Fibroblast of lung (primary cell): Measurements from ENCODE around the gene SP5. TPM values are rescaled to one million over a fixed set of nuclear protein-coding genes. Genes with fewer than 3 reads are reported as not detected.
A peak's percentile ranks its signal among the peaks of the same experiment; 100 is the strongest.

Experiments
- DNase-seq, 2 donors: peaks; one replicate each; pipeline versions ENCODE4 v3.0.0 to v3.0.0-alpha.2; 2010; ENCODE audit warnings: low read depth in 2 of 2
- H2AFZ ChIP-seq: 2 replicates; pipeline ENCODE4 v1.5.1; 2012; ENCODE audit warnings: low read length, control low read depth, inconsistent platforms
- H3K27ac ChIP-seq: 2 replicates; pipeline ENCODE4 v1.5.1; 2011; ENCODE audit warnings: low read length, control low read depth; ENCODE audit not compliant: insufficient read depth
- H3K27me3 ChIP-seq: 2 replicates; pipeline ENCODE4 v1.5.1; 2011; ENCODE audit warnings: mild to moderate bottlenecking, low read length; ENCODE audit not compliant: control insufficient read depth, insufficient read depth
- H3K36me3 ChIP-seq: 2 replicates; pipeline ENCODE4 v1.5.1; 2011; ENCODE audit warnings: low read length; ENCODE audit not compliant: control insufficient read depth, insufficient read depth
- H3K4me1 ChIP-seq: 2 replicates; pipeline ENCODE4 v1.5.1; 2011; ENCODE audit warnings: low read length; ENCODE audit not compliant: control insufficient read depth, insufficient read depth; ENCODE audit errors: extremely low read depth
- H3K4me2 ChIP-seq: 2 replicates; pipeline ENCODE4 v1.5.1; 2011; ENCODE audit warnings: low read length, control low read depth; ENCODE audit not compliant: insufficient read depth; ENCODE audit errors: extremely low read depth
- H3K4me3 ChIP-seq, 4 experiments: fragments of 200-600 bp in 1 of 4; sonication (generic) in 1 of 4; replicated peaks in 1 of 4; 2 replicates each; pipeline ENCODE4 v1.5.1; 2011 to 2016; ENCODE audit warnings: low read length in 4 of 4, low read depth in 3 of 4, mild to moderate bottlenecking in 3 of 4, control low read depth in 2 of 4, inconsistent platforms in 1 of 4, mixed read lengths in 1 of 4; ENCODE audit not compliant: insufficient read depth in 1 of 4; ENCODE audit errors: control extremely low read depth in 1 of 4
- H3K79me2 ChIP-seq: 2 replicates; pipeline ENCODE4 v1.5.1; 2012; ENCODE audit warnings: mild to moderate bottlenecking, low read length, inconsistent platforms; ENCODE audit not compliant: control insufficient read depth, insufficient read depth
- H3K9ac ChIP-seq: 2 replicates; pipeline ENCODE4 v1.5.1; 2011; ENCODE audit warnings: mild to moderate bottlenecking, low read length, control low read depth; ENCODE audit not compliant: insufficient read depth
- H3K9me3 ChIP-seq: 2 replicates; pipeline ENCODE4 v1.5.1; 2012; ENCODE audit warnings: low read depth, low read length; ENCODE audit not compliant: control insufficient read depth, insufficient read depth
- H4K20me1 ChIP-seq: 2 replicates; pipeline ENCODE4 v1.5.1; 2011; ENCODE audit warnings: low read length; ENCODE audit not compliant: control insufficient read depth, insufficient read depth; ENCODE audit errors: extremely low read depth
- CTCF ChIP-seq, 2 donors: IDR thresholded peaks in 1 of 2; conservative IDR thresholded peaks in 1 of 2; 1 replicate in 1 of 2; 2 replicates in 1 of 2; pipeline ENCODE4 v1.5.1; 2011 to 2012; ENCODE audit warnings: low read length in 2 of 2, control low read depth in 1 of 2, inconsistent platforms in 1 of 2, low read depth in 1 of 2, mild to moderate bottlenecking in 1 of 2
- EZH2 ChIP-seq: IDR thresholded peaks from 2 replicates; pipeline ENCODE4 v1.5.1; 2012; ENCODE audit warnings: low read length, control low read depth, mild to moderate bottlenecking; ENCODE audit errors: missing control alignments
- polyA plus RNA-seq, 2 donors: library from polyadenylated mRNA; depleted of rRNA in 1 of 2; stranded (reverse) in 1 of 2; unstranded in 1 of 2; fragments of >200 nt; gene quantifications; 2 replicates each; pipeline ENCODE4 v1.2.1, GENCODE V29; 2011 to 2012; ENCODE audit warnings: missing spikeins in 1 of 2
- total RNA-seq: library from RNA; depleted of rRNA; stranded (reverse); fragments of >200 nt; gene quantifications from 2 replicates; pipeline ENCODE4 v1.2.1, GENCODE V29; 2014

Gene SP5
- total and polyA plus RNA-seq, 2 donors (not counting 1 experiment from before 2014, with no cell fraction given): under 0.01 TPM; not detected in 1

DNA sequence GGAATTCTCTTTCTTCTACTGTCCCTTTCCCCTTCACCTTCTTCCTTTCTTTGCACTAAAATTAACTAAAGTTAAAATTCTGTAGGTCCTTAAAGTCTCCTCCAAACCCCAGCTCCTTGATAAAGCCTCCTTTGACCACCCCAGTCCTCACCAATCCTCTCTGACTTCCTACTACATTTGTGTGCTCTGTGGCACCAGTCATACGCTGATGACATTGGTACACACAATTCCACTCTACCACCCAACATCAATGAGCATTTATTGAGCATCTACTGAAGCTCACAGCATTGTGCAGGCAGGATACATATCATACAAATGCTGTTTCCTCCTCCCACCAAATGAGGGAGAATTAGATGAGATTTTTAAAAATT, 4.5 kb upstream of the SP5 start:
- no peak overlapping the region for H2AFZ ChIP-seq
- DNase-seq: no peak
- no peak overlapping the region for H3K4me2 ChIP-seq
- H3K9ac ChIP-seq: no peak overlapping the region
- H3K4me3 ChIP-seq: no peak overlapping the region
- no peaks in the 10 kb centered on the region for H3K36me3 ChIP-seq
- H3K27ac ChIP-seq: no peak overlapping the region
- no peaks in the 10 kb centered on the region for H4K20me1 ChIP-seq
- no peaks in the 10 kb centered on the region for H3K9me3 ChIP-seq
- H3K79me2 ChIP-seq: no peaks in the 10 kb centered on the region
- H3K27me3 ChIP-seq: peaks cover 55% of the 10 kb centered on the region
- TF ChIP-seq CTCF (conservative IDR thresholded peaks at IDR 0.05 in 1 of 2, IDR thresholded peaks at IDR 0.05 in 1 of 2; ENCODE audit: low read depth in 1 of 2, low read length in 2 of 2) (no peak), EZH2 (no peak)
- H3K4me1 ChIP-seq: peaks cover 2% of the 10 kb centered on the region

DNA sequence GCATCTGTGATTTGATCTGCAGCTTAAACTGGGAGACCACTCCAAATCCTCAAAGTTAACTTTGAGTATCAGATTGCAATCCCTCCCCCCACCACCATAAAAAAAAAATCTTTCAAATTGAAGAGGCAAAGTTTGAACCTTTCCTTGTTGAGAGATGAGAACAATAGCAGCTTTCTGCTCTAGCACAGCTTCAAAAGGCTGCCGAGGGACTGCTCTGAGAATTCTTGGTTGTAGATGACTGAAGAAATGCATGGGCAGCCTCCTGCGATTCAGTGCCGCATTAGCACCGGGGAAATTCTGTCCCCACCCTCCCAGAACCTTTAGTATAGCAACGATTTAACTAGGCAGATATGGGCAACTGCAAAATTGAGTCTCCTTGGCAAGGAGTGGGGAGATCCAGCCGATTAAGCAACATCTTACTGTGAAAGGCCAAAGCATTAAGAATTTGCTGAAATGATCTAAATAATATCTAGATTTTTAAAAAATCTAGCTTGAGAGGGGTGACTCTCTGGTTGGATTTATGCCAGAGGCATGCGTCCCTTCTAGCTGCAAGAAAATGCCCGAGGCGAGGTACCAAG, 3.9 kb upstream of the SP5 start:
- H3K9ac ChIP-seq: no peak overlapping the region
- no peak overlapping the region for H3K27ac ChIP-seq
- H3K4me2 ChIP-seq: no peak overlapping the region
- no peak overlapping the region for H2AFZ ChIP-seq
- no peaks in the 10 kb centered on the region for H3K79me2 ChIP-seq
- DNase-seq: no peak
- no peaks in the 10 kb centered on the region for H3K36me3 ChIP-seq
- H3K4me3 ChIP-seq: no peak overlapping the region
- TF ChIP-seq EZH2 (peak; percentile 61), CTCF (conservative IDR thresholded peaks at IDR 0.05 in 1 of 2, IDR thresholded peaks at IDR 0.05 in 1 of 2; ENCODE audit: low read depth in 1 of 2, low read length in 2 of 2) (no peak)
- H3K27me3 ChIP-seq: peaks cover 58% of the 10 kb centered on the region
- no peaks in the 10 kb centered on the region for H4K20me1 ChIP-seq
- H3K9me3 ChIP-seq: no peaks in the 10 kb centered on the region
- H3K4me1 ChIP-seq: peaks cover 2% of the 10 kb centered on the region

GRCh38 chr2:170711774-170712652, 3.1 kb upstream of the SP5 start:
- H3K27ac ChIP-seq: no peak overlapping the region
- no peak overlapping the region for H3K4me3 ChIP-seq
- H4K20me1 ChIP-seq: no peaks in the 10 kb centered on the region
- peaks cover 61% of the 10 kb centered on the region for H3K27me3 ChIP-seq
- no peaks in the 10 kb centered on the region for H3K79me2 ChIP-seq
- H3K4me2 ChIP-seq: no peak overlapping the region
- no peaks in the 10 kb centered on the region for H3K36me3 ChIP-seq
- H3K9me3 ChIP-seq: no peaks in the 10 kb centered on the region
- H3K4me1 ChIP-seq: peaks cover 2% of the 10 kb centered on the region
- DNase-seq: no peak
- no peak overlapping the region for H2AFZ ChIP-seq
- H3K9ac ChIP-seq: no peak overlapping the region
- TF ChIP-seq CTCF (conservative IDR thresholded peaks at IDR 0.05 in 1 of 2, IDR thresholded peaks at IDR 0.05 in 1 of 2; ENCODE audit: low read depth in 1 of 2, low read length in 2 of 2): no peak
- peak; percentile 19 for TF ChIP-seq EZH2
